ENCODE results near the gene C5orf63. TPM values are rescaled to one million over a fixed set of nuclear protein-coding genes. Genes with fewer than 3 reads are reported as not detected.
"Not testable (repeated sequence)": the region's sequence is repeated elsewhere in the genome, so short reads cannot be mapped to it uniquely, and the experiment has no call there.

C5orf63 gene
- total RNA-seq, 1 donor from 2014 or later, result 1.5 TPM

DNA sequence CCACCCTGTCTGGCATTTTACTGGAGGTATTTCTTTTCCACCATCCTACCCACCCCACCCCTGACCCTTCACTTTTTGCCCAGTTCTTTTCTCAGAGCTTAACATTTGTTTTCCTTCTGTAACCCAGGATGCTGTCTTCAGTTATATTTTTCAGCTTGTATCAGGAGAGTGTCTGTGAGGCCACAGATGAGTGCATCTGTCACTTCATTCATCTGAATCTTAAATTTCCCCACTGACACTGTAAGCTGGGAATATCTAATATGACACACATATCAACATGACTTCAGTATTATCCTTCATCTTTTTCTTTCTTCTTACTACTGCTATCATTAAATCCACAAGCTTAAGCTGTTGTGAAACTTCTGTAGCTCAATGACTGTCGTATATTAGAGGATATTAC is 47.8 kb downstream of the C5orf63 start:
- Mint-ChIP-seq H3K36me3 (no peaks in the 10 kb centered on the region), H3K4me1 (peaks cover 10% of the 10 kb centered on the region), H3K27ac (no peak overlapping the region), H3K4me3 (no peak overlapping the region), H3K27me3 (ENCODE audit: insufficient read depth, low read depth) (peaks cover 2% of the 10 kb centered on the region), H3K9me3 (no peaks in the 10 kb centered on the region)
- peaks cover 21% of the 10 kb centered on the region for H3K27me3 ChIP-seq
- no peak overlapping the region for H3K4me2 ChIP-seq
- TF ChIP-seq, protein P1, sequence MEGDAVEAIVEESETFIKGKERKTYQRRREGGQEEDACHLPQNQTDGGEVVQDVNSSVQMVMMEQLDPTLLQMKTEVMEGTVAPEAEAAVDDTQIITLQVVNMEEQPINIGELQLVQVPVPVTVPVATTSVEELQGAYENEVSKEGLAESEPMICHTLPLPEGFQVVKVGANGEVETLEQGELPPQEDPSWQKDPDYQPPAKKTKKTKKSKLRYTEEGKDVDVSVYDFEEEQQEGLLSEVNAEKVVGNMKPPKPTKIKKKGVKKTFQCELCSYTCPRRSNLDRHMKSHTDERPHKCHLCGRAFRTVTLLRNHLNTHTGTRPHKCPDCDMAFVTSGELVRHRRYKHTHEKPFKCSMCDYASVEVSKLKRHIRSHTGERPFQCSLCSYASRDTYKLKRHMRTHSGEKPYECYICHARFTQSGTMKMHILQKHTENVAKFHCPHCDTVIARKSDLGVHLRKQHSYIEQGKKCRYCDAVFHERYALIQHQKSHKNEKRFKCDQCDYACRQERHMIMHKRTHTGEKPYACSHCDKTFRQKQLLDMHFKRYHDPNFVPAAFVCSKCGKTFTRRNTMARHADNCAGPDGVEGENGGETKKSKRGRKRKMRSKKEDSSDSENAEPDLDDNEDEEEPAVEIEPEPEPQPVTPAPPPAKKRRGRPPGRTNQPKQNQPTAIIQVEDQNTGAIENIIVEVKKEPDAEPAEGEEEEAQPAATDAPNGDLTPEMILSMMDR (IDR thresholded peaks at IDR 0.05), result no peak
- TF ChIP-seq EZH2phosphoT487 (IDR thresholded peaks at IDR 0.05) (no peak), EZH2 (IDR thresholded peaks at IDR 0.05) (no peak)
- H4K20me1 ChIP-seq (ENCODE audit: low read depth), result no peaks in the 10 kb centered on the region
- no peak overlapping the region for H3K9ac ChIP-seq
- H2AFZ ChIP-seq (replicated peaks), result no peak overlapping the region
- no peaks in the 10 kb centered on the region for H3K9me3 ChIP-seq (ENCODE audit: low read depth)
- no peak overlapping the region for H3K4me3 ChIP-seq
- no peaks in the 10 kb centered on the region for H3K4me1 ChIP-seq
- no peaks in the 10 kb centered on the region for H3K79me2 ChIP-seq (ENCODE audit: low read depth)
- no peaks in the 10 kb centered on the region for H3F3A ChIP-seq (ENCODE audit: low read depth)
- no peak overlapping the region for H3K27ac ChIP-seq
- DNase-seq (ENCODE audit: low spot score), result no peak
- no peaks in the 10 kb centered on the region for H3K36me3 ChIP-seq

- Histone ChIP-seq H2AFZ (replicated peaks) (no peak overlapping the region), H3K4me1 (no peaks in the 10 kb centered on the region), H3K27me3 (peaks cover 19% of the 10 kb centered on the region), H3K9me3 (ENCODE audit: low read depth) (no peaks in the 10 kb centered on the region), H3F3A (ENCODE audit: low read depth) (no peaks in the 10 kb centered on the region), H3K9ac (no peak overlapping the region), H3K27ac (no peak overlapping the region), H3K36me3 (no peaks in the 10 kb centered on the region), H3K4me2 (no peak overlapping the region), H3K79me2 (ENCODE audit: low read depth) (no peaks in the 10 kb centered on the region), H3K4me3 (no peak overlapping the region), H4K20me1 (ENCODE audit: low read depth) (no peaks in the 10 kb centered on the region)
- no peak for DNase-seq (ENCODE audit: low spot score)
- TF ChIP-seq EZH2 (IDR thresholded peaks at IDR 0.05), result no peak
- TF ChIP-seq, protein P1 (IDR thresholded peaks at IDR 0.05), result no peak
- TF ChIP-seq EZH2phosphoT487 (IDR thresholded peaks at IDR 0.05), result no peak
- Mint-ChIP-seq H3K4me3 (no peak overlapping the region), H3K27ac (no peak overlapping the region), H3K4me1 (peaks cover 12% of the 10 kb centered on the region), H3K27me3 (ENCODE audit: insufficient read depth, low read depth) (no peaks in the 10 kb centered on the region), H3K36me3 (no peaks in the 10 kb centered on the region), H3K9me3 (no peaks in the 10 kb centered on the region)
Observed at GRCh38 chr5:127024821-127025220, 48.5 kb downstream of the C5orf63 start.

DNA sequence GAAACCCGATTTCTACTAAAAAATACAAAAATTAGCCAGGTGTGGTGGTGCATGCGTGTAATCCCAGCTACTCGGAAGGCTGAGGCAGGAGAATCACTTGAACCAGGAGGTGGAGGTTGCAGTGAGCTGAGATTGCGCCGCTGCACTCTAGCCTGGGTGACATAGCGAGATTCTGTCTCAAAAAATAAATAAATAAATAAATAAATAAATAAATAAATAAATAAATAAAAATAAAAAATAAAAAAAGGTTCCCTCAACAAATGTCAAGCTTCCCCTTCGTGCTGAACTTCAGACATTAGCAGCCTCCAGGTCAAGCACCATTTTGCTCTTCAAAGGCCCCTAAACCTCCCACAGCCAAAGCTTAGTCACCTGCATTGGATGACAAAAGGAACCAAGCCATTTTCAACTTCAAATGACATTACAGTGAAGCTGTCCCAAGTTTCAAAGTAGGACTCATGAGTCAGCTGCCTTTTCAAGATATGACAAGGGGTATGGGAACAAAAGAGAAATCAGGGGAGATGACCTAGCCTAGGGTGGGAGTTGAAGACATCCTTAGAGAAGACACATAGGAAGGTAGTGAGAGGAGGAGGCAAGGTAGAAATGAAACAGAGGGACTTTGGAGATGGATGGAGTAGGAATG is 49.6 kb downstream of the C5orf63 start:
- H2AFZ ChIP-seq (replicated peaks); H3K9me3 Mint-ChIP-seq; H3K27me3 Mint-ChIP-seq (ENCODE audit: insufficient read depth, low read depth); H3K4me2 ChIP-seq; H3K27ac ChIP-seq; H3F3A ChIP-seq (ENCODE audit: low read depth); H3K4me3 ChIP-seq; H3K9me3 ChIP-seq (ENCODE audit: low read depth); H4K20me1 ChIP-seq (ENCODE audit: low read depth); H3K4me3 Mint-ChIP-seq; H3K27ac Mint-ChIP-seq; H3K9ac ChIP-seq; H3K36me3 Mint-ChIP-seq; H3K4me1 ChIP-seq; H3K79me2 ChIP-seq (ENCODE audit: low read depth); H3K36me3 ChIP-seq; DNase-seq (ENCODE audit: low spot score); H3K27me3 ChIP-seq; H3K4me1 Mint-ChIP-seq: not testable (repeated sequence)

GRCh38 chr5:127022846-127023245 is 50.5 kb downstream of the C5orf63 start:
- no peak for TF ChIP-seq EZH2 (IDR thresholded peaks at IDR 0.05)
- TF ChIP-seq, protein P1 (IDR thresholded peaks at IDR 0.05), result no peak
- no peak for TF ChIP-seq EZH2phosphoT487 (IDR thresholded peaks at IDR 0.05)
- no peaks in the 10 kb centered on the region for H3K36me3 ChIP-seq
- H4K20me1 ChIP-seq (ENCODE audit: low read depth), result no peaks in the 10 kb centered on the region
- no peak overlapping the region for H3K4me3 ChIP-seq
- peaks cover 3% of the 10 kb centered on the region for H3K4me1 Mint-ChIP-seq
- H3K27ac ChIP-seq, result no peak overlapping the region
- H3F3A ChIP-seq (ENCODE audit: low read depth), result no peaks in the 10 kb centered on the region
- H3K27me3 ChIP-seq, result no peaks in the 10 kb centered on the region
- H3K27me3 Mint-ChIP-seq (ENCODE audit: insufficient read depth, low read depth), result no peaks in the 10 kb centered on the region
- H3K9me3 ChIP-seq (ENCODE audit: low read depth), result no peaks in the 10 kb centered on the region
- H3K4me3 Mint-ChIP-seq, result no peak overlapping the region
- H2AFZ ChIP-seq (replicated peaks), result no peak overlapping the region
- H3K4me1 ChIP-seq, result no peaks in the 10 kb centered on the region
- no peaks in the 10 kb centered on the region for H3K9me3 Mint-ChIP-seq
- DNase-seq (ENCODE audit: low spot score), result no peak
- no peaks in the 10 kb centered on the region for H3K79me2 ChIP-seq (ENCODE audit: low read depth)
- H3K9ac ChIP-seq, result no peak overlapping the region
- no peak overlapping the region for H3K4me2 ChIP-seq
- no peaks in the 10 kb centered on the region for H3K36me3 Mint-ChIP-seq
- H3K27ac Mint-ChIP-seq, result no peak overlapping the region

All from neural progenitor cell (in vitro differentiated cells).